HG03354 (cell line): Measurements from ENCODE around the gene YLPM1.

ENCODE experiments used
- ATAC-seq: cut with Tn5 transposase; IDR thresholded peaks from one replicate; pipeline ENCODE4 v1.9.1; 2021; ENCODE audit warnings: mild to moderate bottlenecking; ENCODE audit not compliant: unreplicated experiment, poor library complexity, severe bottlenecking

YLPM1 gene

GRCh38 chr14:74836251-74836960 lies 73.3 kb downstream of the YLPM1 start:
- no peak for ATAC-seq

- no peak for ATAC-seq
Measured at GRCh38 chr14:74838166-74838565, 75.0 kb downstream of the YLPM1 start.

GRCh38 chr14:74840603-74841030 lies 77.5 kb downstream of the YLPM1 start:
- peak; percentile 35 for ATAC-seq

- peak; percentile 90 for ATAC-seq
Measured at GRCh38 chr14:74841230-74842207, 78.4 kb downstream of the YLPM1 start.

- ATAC-seq: no peak
Measured at GRCh38 chr14:74843653-74844052, 80.5 kb downstream of the YLPM1 start.

- ATAC-seq: no peak
Measured at GRCh38 chr14:74846168-74846567, 83.1 kb downstream of the YLPM1 start.

- ATAC-seq: no peak
Measured at GRCh38 chr14:74846968-74847665, 84.0 kb downstream of the YLPM1 start.

- ATAC-seq: no peak
Measured at GRCh38 chr14:74848768-74849167, 85.7 kb downstream of the YLPM1 start.

GRCh38 chr14:74852922-74853530 lies 89.9 kb downstream of the YLPM1 start:
- ATAC-seq: no peak

- no peak for ATAC-seq
Measured at GRCh38 chr14:74853581-74853980, 90.5 kb downstream of the YLPM1 start.

- no peak for ATAC-seq
Measured at GRCh38 chr14:74855021-74855420, 91.9 kb downstream of the YLPM1 start.

GRCh38 chr14:74855945-74856344 lies 92.8 kb downstream of the YLPM1 start:
- no peak for ATAC-seq

- no peak for ATAC-seq
Measured at GRCh38 chr14:74856366-74856765, 93.2 kb downstream of the YLPM1 start.

GRCh38 chr14:74858022-74858421 lies 94.9 kb downstream of the YLPM1 start:
- ATAC-seq: no peak

- no peak for ATAC-seq
Measured at GRCh38 chr14:74859757-74860552, 96.8 kb downstream of the YLPM1 start.

GRCh38 chr14:74860899-74861733 lies 98.0 kb downstream of the YLPM1 start:
- ATAC-seq: no peak

- no peak for ATAC-seq
Measured at GRCh38 chr14:74861734-74862090, 98.6 kb downstream of the YLPM1 start.

- no peak for ATAC-seq
Measured at GRCh38 chr14:74863274-74863673, 100.2 kb downstream of the YLPM1 start.
